Right cardiac atrium (tissue), 5 donors: ENCODE data around the gene SPATA18. TPM values are rescaled to one million over a fixed set of nuclear protein-coding genes. Genes with fewer than 3 reads are reported as not detected.

ENCODE experiments used
- ATAC-seq, 2 donors: fragments of 200-7000 bp; cut with Tn5 transposase; one replicate each; pipeline versions ENCODE4 v1.8.0 to v1.9.1; 2020; ENCODE audit warnings: moderate library complexity in 2 of 2, mild to moderate bottlenecking in 1 of 2
- DNase-seq, 3 donors: peaks; one replicate each; pipeline ENCODE4 v3.0.0-alpha.2; 2020
- H3K27ac ChIP-seq: one replicate; pipeline ENCODE4 v1.5.1; 2013; ENCODE audit warnings: mild to moderate bottlenecking, low read length, control low read depth, moderate library complexity
- H3K27me3 ChIP-seq: one replicate; pipeline ENCODE4 v1.6.1; 2013; ENCODE audit not compliant: control insufficient read depth, insufficient read depth
- H3K4me1 ChIP-seq: one replicate; pipeline ENCODE4 v1.6.1; 2013; ENCODE audit warnings: low read length; ENCODE audit not compliant: control insufficient read depth, insufficient read depth
- H3K4me3 ChIP-seq: one replicate; pipeline ENCODE4 v1.5.1; 2013; ENCODE audit warnings: low read length, control low read depth
- H3K9me3 ChIP-seq: one replicate; pipeline ENCODE4 v1.6.1; 2013; ENCODE audit warnings: low read length; ENCODE audit not compliant: control insufficient read depth
- WGBS: extraction: QIAGEN DNeasy Blood & Tissue Kit; methylation state at CpG from one replicate; pipeline ENCODE4 v1.1.7; 2013; 5-methylcytosine and 5-hydroxymethylcytosine counted together
- intact Hi-C, 4 donors: fragments of 100-400 bp; cut with DNase I; formaldehyde crosslinking; loops; one replicate each; pipeline versions ENCODE4 v1.11.0 to v1.14.0; 2022 to 2023
- polyA plus RNA-seq: library from polyadenylated mRNA; stranded (reverse); fragments of 200-250 nt; gene quantifications from one replicate; pipeline ENCODE4 v1.2.3, GENCODE V29; 2013
- total RNA-seq, 4 donors: library from RNA; stranded (reverse); fragmentation: NEBNext Ultra II Directional; extraction: Animal tissue kit (Norgen Biotek cat#: 25700); gene quantifications; one replicate each; pipeline ENCODE4 v1.2.1, GENCODE V29; 2021
- donor health status: healthy with polysubstance abuse.
- donor health status: DM: no; HTN: yes; CAD: no.
- donor health status: DM: no; HTN: no; CAD: no.
- donor health status: DM: no; HTN: yes; CAD: no; lungs with severe emphysema.
- donor health status: DM: yes; HTN: yes; CAD: no.

The SPATA18 gene
- total and polyA plus RNA-seq, 5 donors, result 0.52 to 3.1 (median 2.5) TPM

GRCh38 chr4:52051615-52052474 is 741 bp downstream of the SPATA18 start:
- Histone ChIP-seq H3K27me3 (no peaks in the 10 kb centered on the region), H3K4me1 (no peaks in the 10 kb centered on the region), H3K4me3 (peak overlapping the region; percentile 61), H3K9me3 (no peaks in the 10 kb centered on the region), H3K27ac (no peak overlapping the region)
- intact Hi-C loops, result no loop called here
- peak; percentile 79 to 88 (median 87) for DNase-seq
- WGBS, result 6% methylated on average over 46 of the region's 46 CpGs
- ATAC-seq, result peak; percentile 94 to 98

GRCh38 chr4:52052475-52052780 is 1.3 kb downstream of the SPATA18 start:
- ATAC-seq, result peak; percentile 60
- 24% methylated on average over 7 of the region's 7 CpGs for WGBS
- Histone ChIP-seq H3K4me1 (no peaks in the 10 kb centered on the region), H3K4me3 (peak overlapping the region; percentile 61), H3K27me3 (no peaks in the 10 kb centered on the region), H3K9me3 (no peaks in the 10 kb centered on the region), H3K27ac (no peak overlapping the region)
- DNase-seq, result peak in 1 of 3 donors; percentile 30
- intact Hi-C loops, result no loop called here

GRCh38 chr4:52054254-52054653 is 3.1 kb downstream of the SPATA18 start:
- Histone ChIP-seq H3K4me3 (no peak overlapping the region), H3K27me3 (no peaks in the 10 kb centered on the region), H3K9me3 (no peaks in the 10 kb centered on the region), H3K4me1 (no peaks in the 10 kb centered on the region), H3K27ac (no peak overlapping the region)
- intact Hi-C loops, result no loop called here
- ATAC-seq, result no peak
- 96% methylated on average over 3 of the region's 3 CpGs for WGBS
- no peak for DNase-seq

GRCh38 chr4:52057196-52057595 is 6.1 kb downstream of the SPATA18 start:
- intact Hi-C loops, result no loop called here
- no peak for DNase-seq
- no peaks in the 10 kb centered on the region for H3K27me3 ChIP-seq
- no peak for ATAC-seq
- no peaks in the 10 kb centered on the region for H3K4me1 ChIP-seq
- no peak overlapping the region for H3K27ac ChIP-seq
- no peak overlapping the region for H3K4me3 ChIP-seq
- no peaks in the 10 kb centered on the region for H3K9me3 ChIP-seq

GRCh38 chr4:52058275-52058674 is 7.2 kb downstream of the SPATA18 start:
- intact Hi-C loops, result no loop called here
- ATAC-seq (no peak), DNase-seq (no peak)
- no peak overlapping the region for H3K27ac ChIP-seq
- H3K27me3 ChIP-seq, result no peaks in the 10 kb centered on the region
- WGBS, result 93% methylated on average over 1 of the region's 1 CpG
- H3K4me3 ChIP-seq, result no peak overlapping the region
- no peaks in the 10 kb centered on the region for H3K4me1 ChIP-seq
- no peaks in the 10 kb centered on the region for H3K9me3 ChIP-seq

- DNase-seq (no peak), ATAC-seq (peak; percentile 72 to 91)
- Histone ChIP-seq H3K27ac (no peak overlapping the region), H3K27me3 (no peaks in the 10 kb centered on the region), H3K4me3 (no peak overlapping the region), H3K9me3 (no peaks in the 10 kb centered on the region), H3K4me1 (no peaks in the 10 kb centered on the region)
- 59% methylated on average over 3 of the region's 3 CpGs for WGBS
- intact Hi-C loops, result no loop called here
These were observed 8.3 kb downstream of the SPATA18 start for GRCh38 chr4:52059372-52059771.

- DNase-seq (no peak), ATAC-seq (no peak)
- intact Hi-C loops, result no loop called here
- Histone ChIP-seq H3K27ac (no peak overlapping the region), H3K4me3 (no peak overlapping the region), H3K9me3 (no peaks in the 10 kb centered on the region), H3K27me3 (no peaks in the 10 kb centered on the region), H3K4me1 (no peaks in the 10 kb centered on the region)
- 59% methylated on average over 1 of the region's 1 CpG for WGBS
These were observed 18.5 kb downstream of the SPATA18 start for GRCh38 chr4:52069571-52069970.

GRCh38 chr4:52071791-52072546 is 20.9 kb downstream of the SPATA18 start:
- intact Hi-C loops, result no loop called here

GRCh38 chr4:52076731-52077130 is 25.6 kb downstream of the SPATA18 start:
- peak; percentile 55 to 78 for ATAC-seq
- peak; percentile 22 to 66 (median 56) for DNase-seq
- H3K27me3 ChIP-seq, result no peaks in the 10 kb centered on the region
- H3K4me1 ChIP-seq, result peaks cover 2% of the 10 kb centered on the region
- 16% methylated on average over 26 of the region's 26 CpGs for WGBS
- H3K4me3 ChIP-seq, result no peak overlapping the region
- no peaks in the 10 kb centered on the region for H3K9me3 ChIP-seq
- intact Hi-C loops, result no loop called here
- H3K27ac ChIP-seq, result no peak overlapping the region

More at GRCh38 chr4:52071791-52072546, 20.9 kb downstream of the SPATA18 start:
- 80% methylated on average over 10 of the region's 10 CpGs for WGBS
- H3K4me1 ChIP-seq, result peaks cover 2% of the 10 kb centered on the region
- H3K27me3 ChIP-seq, result no peaks in the 10 kb centered on the region
- no peak overlapping the region for H3K27ac ChIP-seq
- no peak for ATAC-seq
- DNase-seq, result no peak
- H3K9me3 ChIP-seq, result no peaks in the 10 kb centered on the region
- no peak overlapping the region for H3K4me3 ChIP-seq

- DNase-seq (no peak), ATAC-seq (no peak)
- 56% methylated on average over 2 of the region's 2 CpGs for WGBS
- H3K4me3 ChIP-seq, result no peak overlapping the region
- H3K27me3 ChIP-seq, result no peaks in the 10 kb centered on the region
- H3K4me1 ChIP-seq, result peaks cover 2% of the 10 kb centered on the region
- no peak overlapping the region for H3K27ac ChIP-seq
- H3K9me3 ChIP-seq, result no peaks in the 10 kb centered on the region
- intact Hi-C loops, result no loop called here
These were observed 28.6 kb downstream of the SPATA18 start for GRCh38 chr4:52079659-52080058.

GRCh38 chr4:52081216-52081615 is 30.1 kb downstream of the SPATA18 start:
- Histone ChIP-seq H3K9me3 (no peaks in the 10 kb centered on the region), H3K4me3 (no peak overlapping the region), H3K4me1 (peaks cover 2% of the 10 kb centered on the region), H3K27ac (no peak overlapping the region), H3K27me3 (no peaks in the 10 kb centered on the region)
- intact Hi-C loops, result no loop called here
- DNase-seq, result no peak
- ATAC-seq, result no peak
